Fibroblast of skin of scalp (primary cell): Measurements from ENCODE around the gene RTTN.

Experiments
- DNase-seq: peaks from one replicate; pipeline ENCODE4 v3.0.0-alpha.2; 2013

RTTN gene

DNA sequence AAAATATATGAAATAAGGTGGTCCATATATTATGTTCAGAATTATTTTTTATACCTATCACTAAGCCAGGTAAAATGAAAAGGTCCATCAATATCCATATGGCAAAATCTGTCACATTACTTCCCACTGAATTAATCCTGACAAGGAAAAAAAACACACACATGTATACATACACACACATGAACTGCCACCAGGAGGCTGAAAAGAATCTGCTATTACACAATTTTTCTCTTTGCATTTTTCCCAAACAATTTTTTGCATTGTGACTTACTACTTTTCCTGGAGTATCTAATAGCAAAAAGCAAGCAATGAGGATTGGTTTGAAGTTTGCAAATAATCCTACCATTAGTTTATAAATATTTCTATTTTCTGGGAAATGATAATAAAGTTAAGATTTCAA, 129.6 kb downstream of the RTTN start:
- peak; percentile 2 for DNase-seq

DNA sequence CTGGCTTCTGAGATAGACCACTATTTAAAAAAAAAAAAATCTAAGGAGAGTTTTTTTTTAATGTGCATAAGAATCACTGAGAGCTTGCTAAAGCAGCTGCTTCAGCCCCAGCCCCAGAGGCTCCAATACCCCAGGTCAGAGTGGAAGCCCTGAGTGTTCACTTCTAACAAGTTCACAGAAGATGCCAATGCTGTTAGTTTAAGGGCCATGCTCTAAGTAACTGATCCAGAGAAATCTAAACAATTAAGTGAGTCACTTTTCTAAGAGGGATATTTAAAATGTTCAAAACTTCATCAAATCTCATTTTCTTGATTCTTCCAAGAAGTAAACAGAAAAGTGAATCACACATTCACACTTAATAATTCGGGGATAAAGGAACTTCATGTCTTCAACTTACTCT, 131.4 kb downstream of the RTTN start:
- DNase-seq = peak; percentile 4

DNA sequence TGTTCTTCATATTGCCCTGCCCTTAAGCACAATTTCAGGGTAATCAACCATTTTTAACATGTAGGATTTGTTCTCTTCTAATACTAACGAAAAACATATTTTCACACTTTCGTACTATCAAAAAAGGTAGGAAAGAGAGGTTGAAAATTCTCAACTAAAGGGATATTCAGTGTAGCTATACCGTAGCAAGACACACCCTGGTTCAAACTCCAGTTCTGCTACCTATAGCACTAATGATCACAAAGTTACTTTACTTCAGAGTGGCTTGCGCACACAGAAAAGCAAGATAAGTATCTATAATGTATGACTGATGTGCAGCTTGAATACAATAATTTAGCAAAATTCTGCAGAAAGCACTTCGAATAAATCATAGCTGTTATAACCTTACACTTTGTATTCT, 132.1 kb downstream of the RTTN start:
- DNase-seq = no peak

GRCh38 chr18:70072678-70073077, 132.8 kb downstream of the RTTN start:
- DNase-seq = peak; percentile 49

DNA sequence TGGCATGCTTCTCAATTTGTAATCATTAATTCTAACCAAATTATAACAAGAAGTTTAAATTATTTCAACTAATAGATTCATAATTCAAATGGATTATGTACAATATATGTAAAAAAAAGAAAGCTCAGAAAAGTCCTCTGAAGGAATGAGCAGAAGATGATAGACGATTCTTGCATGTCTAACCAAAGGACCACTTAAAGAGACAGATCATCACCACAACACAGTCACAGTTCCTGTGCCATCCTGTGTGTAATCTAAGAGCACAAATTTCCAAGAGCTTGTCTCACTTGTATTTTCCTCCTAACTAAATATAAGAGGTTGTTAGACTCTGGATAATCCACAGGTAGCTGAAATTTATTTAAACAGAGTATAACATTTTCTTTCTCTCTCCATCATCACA, 135.5 kb downstream of the RTTN start:
- DNase-seq = no peak

DNA sequence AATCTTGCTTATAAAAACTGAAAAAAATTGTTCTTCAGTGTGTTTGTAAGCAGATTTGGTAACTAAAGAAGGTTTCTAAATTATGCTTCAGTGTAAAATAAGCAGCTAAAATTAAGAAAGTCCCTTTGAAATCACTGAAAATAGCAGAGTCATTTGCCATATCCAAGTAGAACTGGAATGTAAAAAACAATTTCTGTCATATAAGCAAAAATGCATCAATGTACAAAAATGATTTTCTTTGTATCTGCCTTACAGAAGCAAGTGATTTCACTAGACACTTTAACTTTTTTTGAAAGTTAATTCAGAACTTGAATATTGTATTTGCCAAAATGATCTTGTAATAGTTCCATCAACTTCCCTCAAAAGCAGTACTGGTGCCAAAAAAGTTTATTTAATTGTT, 136.1 kb downstream of the RTTN start:
- DNase-seq = no peak

DNA sequence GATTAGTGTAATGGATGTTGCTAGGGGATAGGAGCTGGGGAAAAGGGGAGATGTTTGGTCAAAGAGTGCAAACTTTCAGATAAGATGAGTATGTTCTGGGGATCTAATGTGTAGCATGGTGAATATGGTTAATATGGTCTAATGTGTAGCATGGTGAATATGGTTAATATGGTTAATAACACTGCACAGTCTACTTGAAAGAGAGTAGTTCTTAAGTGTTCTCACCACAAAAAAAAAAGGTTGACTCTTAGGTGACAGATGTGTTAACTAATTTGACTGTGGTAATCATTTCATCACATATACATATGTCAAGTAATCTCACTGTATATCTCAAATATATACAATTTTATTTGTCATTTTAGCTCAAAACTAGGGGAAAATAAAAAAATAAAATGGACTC, 136.5 kb downstream of the RTTN start:
- no peak for DNase-seq

GRCh38 chr18:70059684-70060083, 145.8 kb downstream of the RTTN start:
- no peak for DNase-seq

DNA sequence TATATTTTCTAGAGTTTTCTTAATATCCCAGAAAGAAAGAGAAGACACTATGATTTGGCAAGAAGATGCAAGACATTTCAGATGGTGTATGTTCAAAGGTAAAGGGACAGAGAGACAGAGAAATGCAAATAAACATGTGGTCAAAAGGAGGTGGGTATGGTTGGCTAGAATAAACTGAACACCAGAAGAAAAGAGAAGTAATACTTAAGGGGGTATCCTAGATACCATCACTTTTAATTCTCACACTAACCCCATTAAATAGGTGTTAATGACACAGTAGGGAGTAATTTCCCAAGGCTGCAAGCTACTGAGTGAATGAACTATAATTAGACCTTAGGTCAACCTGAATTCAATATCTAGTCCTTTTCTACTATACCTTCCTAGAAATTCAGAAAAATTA, 146.6 kb downstream of the RTTN start:
- DNase-seq = no peak

GRCh38 chr18:70047931-70048603, 157.4 kb downstream of the RTTN start:
- peak; percentile 68 for DNase-seq

DNA sequence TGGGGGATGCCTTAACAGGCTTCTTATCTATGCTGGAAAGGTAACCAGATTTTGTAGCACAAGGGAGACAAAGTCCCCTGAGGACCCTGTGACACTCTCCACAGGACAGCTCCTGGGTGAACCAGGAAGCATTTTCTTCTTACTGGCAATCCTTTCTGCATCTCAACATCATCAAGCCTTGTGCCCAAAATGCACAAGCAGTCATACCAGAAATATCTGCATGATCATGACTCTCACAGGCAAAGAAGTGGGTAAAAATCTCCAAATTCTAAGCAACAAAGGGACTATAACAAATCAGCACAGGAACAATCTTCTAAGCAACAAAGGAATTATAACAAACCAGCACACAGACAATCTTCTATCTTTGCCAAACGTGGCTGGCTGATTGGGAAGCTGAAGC, 158.7 kb downstream of the RTTN start:
- DNase-seq = peak; percentile 33

DNA sequence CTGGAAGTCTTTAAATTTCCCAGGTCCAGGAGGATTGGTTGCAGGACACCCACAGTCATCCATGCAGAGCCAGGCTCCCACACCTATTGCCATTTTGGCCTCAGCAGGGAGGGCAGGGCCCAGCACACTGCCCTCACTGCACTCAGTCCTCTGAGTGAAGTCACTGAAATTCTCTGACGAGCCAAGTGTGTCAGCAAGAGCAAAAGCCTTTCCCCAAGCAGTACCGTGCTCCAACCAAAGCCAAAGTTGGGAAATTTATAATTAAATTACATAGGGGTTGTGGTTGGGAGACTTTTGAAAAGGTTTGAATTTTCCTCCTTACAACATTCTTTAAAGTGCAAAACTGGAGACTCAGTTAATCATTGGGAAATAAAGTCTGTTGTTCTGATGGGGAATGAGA, 159.3 kb downstream of the RTTN start:
- DNase-seq = peak; percentile 48

DNA sequence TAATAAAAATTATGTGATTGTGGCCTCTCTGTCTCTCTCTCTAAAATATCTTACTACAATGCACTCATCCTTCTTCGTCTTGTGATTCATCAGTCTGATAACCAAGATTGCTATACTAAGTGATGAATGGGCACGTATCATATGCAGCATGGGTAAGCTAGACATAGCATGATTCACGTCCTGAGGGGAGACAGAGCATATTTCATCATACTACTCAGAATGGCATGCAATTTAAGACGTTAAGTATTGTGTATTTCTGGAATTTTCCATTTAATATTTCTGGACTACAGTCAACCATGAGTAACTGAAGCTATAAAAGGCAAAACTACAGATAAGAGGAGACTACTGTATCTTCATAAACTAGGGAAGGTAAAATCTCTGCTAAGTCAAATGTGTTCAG, 160.9 kb downstream of the RTTN start:
- DNase-seq = peak; percentile 98

DNA sequence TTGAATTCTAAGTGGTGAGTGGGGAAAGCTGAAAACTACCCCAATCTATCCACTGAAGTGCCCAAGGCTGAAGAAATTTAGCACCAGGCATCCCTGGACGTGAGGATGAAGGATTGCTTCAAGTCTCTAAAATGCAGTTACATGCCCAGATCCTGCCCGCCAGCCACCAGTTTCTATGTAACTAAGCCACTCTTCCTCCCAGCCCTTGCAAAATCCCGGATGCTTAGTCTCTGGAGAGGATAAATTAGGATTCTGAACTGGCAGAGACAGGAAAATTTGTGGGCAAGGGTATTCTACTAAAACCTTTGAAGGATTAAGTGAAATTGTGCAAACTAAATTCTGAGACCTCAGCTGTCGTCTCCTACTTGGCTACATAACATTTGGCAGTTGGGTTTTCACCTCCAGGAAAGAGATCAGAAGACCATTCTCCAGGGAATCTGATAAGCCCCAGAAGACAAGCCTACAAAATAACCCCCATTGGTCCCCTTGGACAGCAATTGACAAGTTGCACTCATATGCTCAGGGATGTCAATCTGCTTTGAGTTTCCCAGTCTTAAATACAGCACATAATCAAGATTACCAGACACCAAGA, 163.9 kb downstream of the RTTN start:
- no peak for DNase-seq

DNA sequence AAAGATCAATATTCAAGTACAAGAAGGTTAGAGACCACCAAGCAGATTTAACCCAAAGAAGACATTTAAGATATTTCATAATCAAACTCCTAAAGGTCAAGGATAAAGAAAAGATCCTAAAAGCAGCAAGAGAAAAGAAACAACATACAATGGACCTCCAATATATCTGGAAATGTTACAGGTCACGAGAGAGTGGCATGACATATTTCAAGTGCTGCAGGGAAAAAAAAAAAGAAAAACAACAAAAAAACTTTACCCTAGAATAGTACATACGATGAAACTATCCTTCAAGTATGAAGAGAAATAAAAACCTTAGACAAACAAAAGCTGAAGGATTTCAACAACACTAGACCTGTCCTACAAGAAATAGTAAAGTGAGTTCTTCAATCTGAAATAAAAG, 166.3 kb downstream of the RTTN start:
- DNase-seq = no peak

- DNase-seq = no peak
Measured at GRCh38 chr18:70037431-70038061, 167.9 kb downstream of the RTTN start.

GRCh38 chr18:70036771-70037347, 168.6 kb downstream of the RTTN start:
- no peak for DNase-seq

DNA sequence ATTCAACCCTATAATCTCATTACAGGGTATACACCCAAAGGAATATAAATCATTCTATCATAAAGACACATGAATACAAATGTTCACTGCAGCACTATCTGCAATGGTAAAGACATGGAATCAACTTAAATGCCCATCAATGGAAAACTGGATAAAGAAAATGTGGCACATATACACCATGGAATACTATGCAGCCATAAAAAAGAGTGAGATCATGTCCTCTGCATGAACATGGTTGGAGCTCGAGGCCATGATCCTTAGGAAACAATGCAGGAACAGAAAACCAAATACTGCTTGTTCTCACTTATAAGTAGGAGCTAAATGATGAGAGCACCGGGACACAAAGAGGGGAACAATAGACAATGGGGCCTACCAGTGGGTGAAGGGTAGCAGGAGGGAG, 169.3 kb downstream of the RTTN start:
- DNase-seq = no peak

GRCh38 chr18:70031221-70031620, 174.3 kb downstream of the RTTN start:
- DNase-seq = no peak

DNA sequence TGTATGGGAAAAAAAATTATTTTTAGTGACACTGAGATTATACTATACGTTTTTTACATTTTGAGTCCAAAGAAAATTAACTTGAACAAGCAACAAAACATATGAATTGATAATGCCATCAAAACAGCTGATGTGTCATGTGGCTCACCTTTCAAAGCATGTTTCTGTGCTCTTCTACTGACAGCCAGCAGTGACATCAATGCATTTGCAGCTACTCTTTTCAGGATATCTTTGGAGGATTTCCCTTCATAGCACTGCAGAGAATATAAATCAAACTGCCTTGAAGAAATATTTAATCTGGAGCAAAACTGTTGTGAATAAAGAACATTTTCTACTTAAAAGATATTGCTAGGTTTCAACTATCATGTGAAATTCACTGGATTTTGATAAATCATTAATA, 174.8 kb downstream of the RTTN start:
- no peak for DNase-seq

GRCh38 chr18:70029163-70029562, 176.3 kb downstream of the RTTN start:
- no peak for DNase-seq

GRCh38 chr18:70028734-70029133, 176.8 kb downstream of the RTTN start:
- DNase-seq = no peak

DNA sequence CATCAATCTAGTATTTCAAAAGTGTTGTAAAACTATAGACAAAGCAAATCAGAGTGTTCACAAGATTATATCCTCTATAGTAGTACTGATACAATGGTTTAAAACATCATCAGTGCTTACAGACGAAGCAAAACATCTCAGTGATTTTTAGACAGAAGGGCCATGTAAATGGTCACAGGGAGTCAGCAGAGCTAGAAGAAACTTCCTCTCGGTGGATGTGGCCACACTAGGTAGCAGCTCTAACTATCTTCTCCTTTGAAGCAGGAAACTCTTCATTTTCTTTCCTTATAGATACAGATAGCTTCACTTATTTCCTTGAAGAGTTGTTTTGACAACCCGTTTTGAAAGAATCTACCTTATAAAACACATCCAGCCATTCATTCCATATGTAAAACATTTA, 177.4 kb downstream of the RTTN start:
- no peak for DNase-seq

GRCh38 chr18:70025580-70025979, 179.9 kb downstream of the RTTN start:
- DNase-seq = no peak
